Panc1 (cell line): ENCODE measurements around the gene SYT9.

ENCODE experiments used
- POLR2AphosphoS5 ChIP-seq: IDR thresholded peaks from 2 replicates; pipeline ENCODE4 v1.6.1; 2012; ENCODE audit warnings: mild to moderate bottlenecking, low read depth, low read length, moderate library complexity
- TF ChIP-seq, protein P1 (sequence below): fragments of 450-650 bp; IDR thresholded peaks from 2 replicates; pipeline ENCODE4 v1.5.1; 2017; ENCODE audit warnings: mild to moderate bottlenecking
- TF ChIP-seq, protein P2 (sequence below), 2 experiments: IDR thresholded peaks; 2 replicates each; pipeline ENCODE4 v1.6.1; 2011 to 2012; ENCODE audit warnings: low read depth in 2 of 2, control low read depth in 1 of 2, low read length in 1 of 2, mild to moderate bottlenecking in 1 of 2, moderate library complexity in 1 of 2; ENCODE audit not compliant: insufficient read depth in 1 of 2

DNA sequence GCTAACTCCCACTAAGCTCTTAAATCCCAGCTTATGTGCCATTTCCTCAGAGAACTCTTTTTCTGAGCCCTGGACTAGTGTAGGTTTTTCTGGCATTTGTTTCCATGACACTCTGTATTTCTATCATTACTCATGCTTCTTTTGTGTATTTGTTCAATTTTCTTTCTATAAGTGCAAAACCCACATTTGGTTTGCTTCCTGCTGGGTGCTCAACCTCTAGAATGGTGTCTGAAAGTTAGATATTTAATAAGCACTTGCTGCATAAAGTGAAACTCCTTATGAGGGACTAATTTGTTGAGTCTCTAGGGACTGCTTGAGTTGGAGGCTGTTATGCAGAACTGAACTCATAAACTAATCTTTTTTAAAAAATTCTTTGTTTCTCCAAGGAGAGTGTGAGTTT, 68.6 kb downstream of the SYT9 start:
- TF ChIP-seq, protein P1, sequence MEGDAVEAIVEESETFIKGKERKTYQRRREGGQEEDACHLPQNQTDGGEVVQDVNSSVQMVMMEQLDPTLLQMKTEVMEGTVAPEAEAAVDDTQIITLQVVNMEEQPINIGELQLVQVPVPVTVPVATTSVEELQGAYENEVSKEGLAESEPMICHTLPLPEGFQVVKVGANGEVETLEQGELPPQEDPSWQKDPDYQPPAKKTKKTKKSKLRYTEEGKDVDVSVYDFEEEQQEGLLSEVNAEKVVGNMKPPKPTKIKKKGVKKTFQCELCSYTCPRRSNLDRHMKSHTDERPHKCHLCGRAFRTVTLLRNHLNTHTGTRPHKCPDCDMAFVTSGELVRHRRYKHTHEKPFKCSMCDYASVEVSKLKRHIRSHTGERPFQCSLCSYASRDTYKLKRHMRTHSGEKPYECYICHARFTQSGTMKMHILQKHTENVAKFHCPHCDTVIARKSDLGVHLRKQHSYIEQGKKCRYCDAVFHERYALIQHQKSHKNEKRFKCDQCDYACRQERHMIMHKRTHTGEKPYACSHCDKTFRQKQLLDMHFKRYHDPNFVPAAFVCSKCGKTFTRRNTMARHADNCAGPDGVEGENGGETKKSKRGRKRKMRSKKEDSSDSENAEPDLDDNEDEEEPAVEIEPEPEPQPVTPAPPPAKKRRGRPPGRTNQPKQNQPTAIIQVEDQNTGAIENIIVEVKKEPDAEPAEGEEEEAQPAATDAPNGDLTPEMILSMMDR: no peak
- TF ChIP-seq POLR2AphosphoS5: no peak
- TF ChIP-seq, protein P2, sequence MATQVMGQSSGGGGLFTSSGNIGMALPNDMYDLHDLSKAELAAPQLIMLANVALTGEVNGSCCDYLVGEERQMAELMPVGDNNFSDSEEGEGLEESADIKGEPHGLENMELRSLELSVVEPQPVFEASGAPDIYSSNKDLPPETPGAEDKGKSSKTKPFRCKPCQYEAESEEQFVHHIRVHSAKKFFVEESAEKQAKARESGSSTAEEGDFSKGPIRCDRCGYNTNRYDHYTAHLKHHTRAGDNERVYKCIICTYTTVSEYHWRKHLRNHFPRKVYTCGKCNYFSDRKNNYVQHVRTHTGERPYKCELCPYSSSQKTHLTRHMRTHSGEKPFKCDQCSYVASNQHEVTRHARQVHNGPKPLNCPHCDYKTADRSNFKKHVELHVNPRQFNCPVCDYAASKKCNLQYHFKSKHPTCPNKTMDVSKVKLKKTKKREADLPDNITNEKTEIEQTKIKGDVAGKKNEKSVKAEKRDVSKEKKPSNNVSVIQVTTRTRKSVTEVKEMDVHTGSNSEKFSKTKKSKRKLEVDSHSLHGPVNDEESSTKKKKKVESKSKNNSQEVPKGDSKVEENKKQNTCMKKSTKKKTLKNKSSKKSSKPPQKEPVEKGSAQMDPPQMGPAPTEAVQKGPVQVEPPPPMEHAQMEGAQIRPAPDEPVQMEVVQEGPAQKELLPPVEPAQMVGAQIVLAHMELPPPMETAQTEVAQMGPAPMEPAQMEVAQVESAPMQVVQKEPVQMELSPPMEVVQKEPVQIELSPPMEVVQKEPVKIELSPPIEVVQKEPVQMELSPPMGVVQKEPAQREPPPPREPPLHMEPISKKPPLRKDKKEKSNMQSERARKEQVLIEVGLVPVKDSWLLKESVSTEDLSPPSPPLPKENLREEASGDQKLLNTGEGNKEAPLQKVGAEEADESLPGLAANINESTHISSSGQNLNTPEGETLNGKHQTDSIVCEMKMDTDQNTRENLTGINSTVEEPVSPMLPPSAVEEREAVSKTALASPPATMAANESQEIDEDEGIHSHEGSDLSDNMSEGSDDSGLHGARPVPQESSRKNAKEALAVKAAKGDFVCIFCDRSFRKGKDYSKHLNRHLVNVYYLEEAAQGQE (IDR thresholded peaks at IDR 0.05; ENCODE audit: insufficient read depth in 1 of 2, low read depth in 2 of 2, low read length in 1 of 2): no peak
